NB4 (cell line): Measurements from ENCODE around the gene TYW5.

Experiments
- CTCF ChIP-seq: IDR thresholded peaks from one replicate; pipeline ENCODE4 v1.5.1; 2012; ENCODE audit warnings: low read depth, low read length
- MAX ChIP-seq: IDR thresholded peaks from 2 replicates; pipeline ENCODE4 v1.6.1; 2011; ENCODE audit warnings: low read depth, low read length

DNA sequence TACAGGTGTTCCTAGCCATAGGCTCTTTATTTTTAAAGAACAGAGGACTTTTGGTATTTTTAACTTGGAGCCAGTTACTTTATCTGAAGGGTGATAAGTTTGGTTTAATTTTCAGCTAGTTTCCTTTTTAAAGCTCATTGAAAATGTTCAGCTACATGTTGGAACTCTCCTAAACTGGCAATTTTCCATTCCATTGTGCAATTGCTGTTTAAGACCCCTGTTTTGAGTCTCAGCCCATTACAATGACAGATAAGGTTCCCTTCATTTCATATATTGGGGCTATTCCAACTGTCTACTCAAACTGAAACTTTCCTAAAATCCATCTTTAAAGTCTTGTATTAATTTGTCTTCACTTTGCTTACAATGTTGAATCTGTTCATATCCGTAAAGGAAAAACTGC lies 11.7 kb upstream of the TYW5 start:
- no peak for TF ChIP-seq MAX
- no peak for TF ChIP-seq CTCF
